Right lung (tissue), 5 donors: Measurements from ENCODE around the gene KCNK10. TPM values are rescaled to one million over a fixed set of nuclear protein-coding genes. Genes with fewer than 3 reads are reported as not detected.
"Not testable (repeated sequence)": the region's sequence is repeated elsewhere in the genome, so short reads cannot be mapped to it uniquely, and the experiment has no call there.

Source experiments
- DNase-seq, 2 donors: peaks; one replicate each; pipeline ENCODE4 v3.0.0-alpha.2; 2013
- polyA plus RNA-seq, 5 donors: library from polyadenylated mRNA; unstranded; fragments of 120-200 nt; gene quantifications; one replicate each; pipeline versions ENCODE4 v1.2.1 to v1.2.3, GENCODE V29; 2013; ENCODE audit warnings: inconsistent platforms in 1 of 5, low replicate concordance in 1 of 5; ENCODE audit not compliant: insufficient read length in 5 of 5, insufficient read depth in 1 of 5

Gene KCNK10
- polyA plus RNA-seq, 5 donors, result 0.16 to 0.22 (median 0.19) TPM; not detected in 1

- DNase-seq, result no peak
These were observed 52.3 kb downstream of the KCNK10 start for GRCh38 chr14:88270776-88271175.

GRCh38 chr14:88269806-88270420, 53.2 kb downstream of the KCNK10 start:
- no peak for DNase-seq

- no peak for DNase-seq
These were observed 56.6 kb downstream of the KCNK10 start for GRCh38 chr14:88266474-88266873.

- no peak for DNase-seq
These were observed 59.0 kb downstream of the KCNK10 start for GRCh38 chr14:88264116-88264515.

- DNase-seq, result not testable (repeated sequence)
These were observed 61.8 kb downstream of the KCNK10 start for GRCh38 chr14:88261302-88261701.

GRCh38 chr14:88258021-88258420, 65.0 kb downstream of the KCNK10 start:
- DNase-seq, result no peak

GRCh38 chr14:88256997-88257950, 65.8 kb downstream of the KCNK10 start:
- DNase-seq, result no peak

GRCh38 chr14:88255798-88256197, 67.3 kb downstream of the KCNK10 start:
- DNase-seq, result no peak

GRCh38 chr14:88255196-88255595, 67.9 kb downstream of the KCNK10 start:
- no peak for DNase-seq

GRCh38 chr14:88252498-88252897, 70.6 kb downstream of the KCNK10 start:
- no peak for DNase-seq

GRCh38 chr14:88251650-88252049, 71.4 kb downstream of the KCNK10 start:
- no peak for DNase-seq

GRCh38 chr14:88249266-88249665, 73.8 kb downstream of the KCNK10 start:
- DNase-seq, result no peak

GRCh38 chr14:88248606-88249005, 74.5 kb downstream of the KCNK10 start:
- no peak for DNase-seq

- no peak for DNase-seq
These were observed 75.8 kb downstream of the KCNK10 start for GRCh38 chr14:88247228-88247627.

GRCh38 chr14:88245321-88245720, 77.7 kb downstream of the KCNK10 start:
- DNase-seq, result no peak

GRCh38 chr14:88243946-88244345, 79.1 kb downstream of the KCNK10 start:
- no peak for DNase-seq

GRCh38 chr14:88242446-88242845, 80.6 kb downstream of the KCNK10 start:
- DNase-seq, result no peak

- DNase-seq, result no peak
These were observed 81.3 kb downstream of the KCNK10 start for GRCh38 chr14:88241810-88242209.

- no peak for DNase-seq
These were observed 88.6 kb downstream of the KCNK10 start for GRCh38 chr14:88234442-88234841.

GRCh38 chr14:88233915-88234314, 89.2 kb downstream of the KCNK10 start:
- DNase-seq, result no peak

- no peak for DNase-seq
These were observed 90.3 kb downstream of the KCNK10 start for GRCh38 chr14:88232771-88233170.

- DNase-seq, result no peak
These were observed 91.5 kb downstream of the KCNK10 start for GRCh38 chr14:88231603-88232002.

GRCh38 chr14:88229428-88229827, 93.6 kb downstream of the KCNK10 start:
- DNase-seq, result no peak
